ENCODE measurements around the gene CCN6.
"Not testable (repeated sequence)": the region's sequence is repeated elsewhere in the genome, so short reads cannot be mapped to it uniquely, and the experiment has no call there.

CCN6 gene

DNA sequence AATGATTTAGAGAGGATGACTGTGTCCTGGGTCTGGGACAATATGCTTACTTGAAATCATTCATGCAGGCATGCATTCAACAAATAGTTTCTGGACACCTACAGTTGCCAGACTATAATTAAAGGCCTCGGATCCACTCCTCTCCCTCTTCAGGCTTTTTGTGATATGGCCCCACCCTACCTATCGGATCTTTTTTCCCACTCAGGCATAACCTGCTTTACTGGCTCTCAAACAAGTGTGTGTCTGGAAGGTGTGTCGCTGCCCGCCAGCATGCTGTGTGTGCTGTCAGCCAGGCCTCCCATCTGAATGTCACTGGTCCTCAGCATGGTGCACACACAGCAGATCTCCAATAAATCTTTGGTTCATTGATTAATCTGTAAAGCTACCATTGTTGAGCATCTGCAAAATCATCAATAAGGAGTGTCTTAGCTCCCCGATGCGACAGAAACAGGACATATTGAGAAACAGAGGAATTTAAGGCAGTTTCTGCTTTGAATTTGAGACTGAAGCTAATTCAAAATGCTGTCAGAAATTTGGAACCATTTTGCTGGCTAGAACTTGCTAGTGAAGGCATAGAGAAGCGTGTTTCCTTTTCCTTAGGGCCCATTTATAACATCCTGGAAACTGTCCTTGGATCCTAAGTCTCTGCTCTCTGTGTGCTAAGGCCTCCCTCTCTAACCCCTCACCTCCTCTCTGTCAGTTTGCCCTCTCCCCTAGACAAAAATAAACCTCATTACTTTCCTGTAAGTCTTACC, 23.5 kb upstream of the CCN6 start:
- DNase-seq, result no peak

DNA sequence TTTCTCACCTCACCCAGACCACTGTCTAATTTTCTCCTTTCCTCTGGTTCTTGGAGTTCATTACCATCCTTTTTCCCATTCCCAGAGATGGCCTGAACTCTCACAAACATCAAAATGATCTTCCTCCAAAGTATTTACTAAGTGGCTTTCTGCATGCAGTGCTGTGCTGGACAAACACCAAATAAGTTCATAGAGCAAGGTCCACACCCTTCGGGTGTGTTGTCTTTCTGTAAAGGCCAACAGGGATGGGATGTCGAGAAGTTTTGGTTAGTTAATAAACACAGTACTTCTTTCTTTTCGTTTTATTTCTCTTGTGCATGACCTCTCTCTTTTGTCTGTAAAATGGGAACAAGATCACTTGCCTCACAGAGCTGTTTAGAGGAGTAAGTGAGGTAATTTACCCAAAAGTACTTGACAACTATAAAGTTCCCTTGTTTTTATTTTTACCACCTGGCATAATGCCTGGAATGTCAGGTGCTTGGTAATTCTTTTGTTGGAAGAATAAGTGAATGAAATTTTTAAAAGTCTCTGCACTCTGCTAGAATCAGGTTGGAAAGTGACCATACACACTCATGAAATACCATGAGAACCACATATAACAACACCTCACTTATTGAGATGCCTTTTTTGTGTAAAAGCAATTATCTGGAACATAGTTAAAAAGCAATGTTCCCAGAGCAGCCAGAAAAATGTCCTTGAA, 22.8 kb upstream of the CCN6 start:
- DNase-seq, result no peak

DNA sequence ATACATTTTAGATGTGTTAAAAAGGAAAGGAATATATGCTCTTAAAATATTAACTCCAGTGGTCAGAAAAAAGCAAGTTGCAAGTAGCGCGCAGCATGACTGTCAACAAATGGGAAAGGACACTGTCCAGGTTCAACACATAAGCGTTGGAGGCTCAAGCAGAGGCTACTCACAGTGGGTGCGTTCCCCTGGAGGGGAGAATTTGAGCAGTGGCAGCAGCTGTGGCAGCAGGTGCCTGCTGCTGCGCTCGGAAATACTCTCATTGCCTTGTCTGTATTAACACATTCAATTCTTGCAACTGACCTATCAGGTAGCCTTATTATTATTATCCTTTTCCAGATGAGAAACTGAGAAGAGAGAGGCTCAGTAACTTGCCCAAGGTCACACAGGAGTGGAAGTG, 21.9 kb upstream of the CCN6 start:
- DNase-seq, result no peak

DNA sequence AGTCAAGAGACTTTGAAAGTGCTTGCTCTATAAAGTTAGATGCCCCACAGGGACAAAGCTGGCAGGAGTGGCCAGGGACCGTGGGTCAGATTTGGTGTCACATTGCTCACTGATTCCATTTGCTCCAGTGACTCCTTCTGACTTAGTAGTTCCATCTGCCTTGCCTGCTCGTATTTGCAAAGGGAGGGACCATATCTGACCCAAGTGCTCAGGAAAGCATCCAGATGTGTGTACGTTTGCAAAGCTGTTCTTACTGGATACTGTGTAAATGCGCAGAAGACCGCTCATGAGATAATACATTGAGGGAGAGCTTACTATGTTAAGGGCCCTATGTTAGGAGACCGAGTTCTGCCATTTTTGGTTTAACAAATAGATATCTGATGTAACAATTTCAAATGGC, 21.2 kb upstream of the CCN6 start:
- DNase-seq, result no peak

DNA sequence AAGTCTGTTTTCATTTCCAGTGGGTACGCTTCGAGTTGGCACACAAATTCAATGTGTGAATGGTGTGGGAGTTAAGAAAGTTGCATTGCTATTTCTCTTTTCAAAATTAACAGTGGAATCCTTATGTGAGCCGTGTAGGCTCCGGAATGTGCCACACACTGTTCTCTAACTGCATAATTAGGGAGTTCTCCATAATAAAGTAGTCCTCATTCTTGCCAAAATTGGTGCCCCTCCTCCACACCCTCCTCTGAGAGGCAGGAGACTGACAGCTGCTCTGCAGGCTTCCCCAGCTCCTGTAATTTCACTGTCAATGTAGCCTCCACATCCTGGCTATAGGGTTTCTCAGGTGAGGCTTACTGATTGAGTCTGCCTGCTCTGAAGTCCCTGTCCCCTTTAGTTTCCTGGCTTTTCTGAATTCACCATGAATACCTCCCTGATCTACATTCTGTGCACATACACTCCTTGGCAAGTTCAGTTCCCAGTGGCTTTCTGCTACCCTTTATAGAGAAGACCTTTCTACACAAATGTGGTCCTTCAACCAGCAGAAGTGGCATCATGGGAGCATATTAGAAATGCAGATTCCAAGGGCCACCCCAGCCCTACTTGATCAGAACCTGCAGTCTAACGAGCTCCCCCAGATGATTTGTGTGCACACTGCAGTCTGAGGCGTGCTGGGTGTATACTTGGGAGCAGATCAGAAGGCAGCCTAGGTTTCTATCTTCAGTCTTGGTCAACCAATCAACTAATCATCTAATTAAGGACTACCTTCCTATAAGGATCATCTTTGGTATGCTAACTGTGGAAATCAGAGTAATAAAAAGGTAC, 19.9 kb upstream of the CCN6 start:
- DNase-seq, result no peak

DNA sequence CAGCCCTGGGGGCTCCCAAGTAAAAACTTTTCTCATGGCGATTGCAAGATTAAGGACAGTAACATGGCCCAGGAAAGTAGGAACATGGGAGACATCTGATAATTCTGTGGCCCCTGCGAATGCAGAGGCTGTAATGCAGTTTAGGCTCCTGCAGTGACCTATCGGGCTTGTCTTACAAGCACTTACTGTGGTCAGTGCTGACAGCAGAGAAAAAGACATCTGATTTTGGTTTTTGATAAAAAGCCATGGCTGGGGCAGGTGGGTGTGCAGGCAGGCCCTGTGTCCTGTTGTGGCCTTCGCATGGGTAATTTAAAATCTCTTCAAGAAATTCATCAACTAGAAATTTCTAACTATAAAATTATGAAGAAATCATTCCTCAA, 19.3 kb upstream of the CCN6 start:
- DNase-seq, result no peak

DNA sequence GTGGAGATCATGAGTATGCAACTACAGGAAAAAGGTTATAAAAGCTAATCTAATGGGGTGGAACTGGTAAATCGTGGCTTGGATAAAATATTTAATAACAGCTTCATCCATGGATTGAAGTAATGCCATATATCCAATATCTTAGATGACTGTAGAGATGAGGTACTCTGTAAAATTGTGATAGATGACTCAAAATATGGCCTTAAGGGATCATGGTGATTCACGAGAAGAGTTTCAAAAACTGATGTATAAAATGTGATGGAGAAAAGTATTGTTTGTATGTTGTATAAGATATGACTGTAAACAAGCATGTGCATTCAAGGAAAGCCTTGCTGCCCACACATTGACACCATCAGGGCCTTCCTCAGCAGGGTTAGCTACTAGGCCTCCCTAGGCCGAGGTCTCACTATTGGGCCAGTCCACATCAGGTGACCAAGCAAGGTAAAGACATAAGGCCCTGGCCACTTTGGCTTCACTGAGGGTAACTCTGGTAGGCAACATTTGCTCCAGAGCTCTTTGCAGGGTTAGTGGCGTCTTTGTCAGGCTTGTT, 17.7 kb upstream of the CCN6 start:
- DNase-seq, result no peak

DNA sequence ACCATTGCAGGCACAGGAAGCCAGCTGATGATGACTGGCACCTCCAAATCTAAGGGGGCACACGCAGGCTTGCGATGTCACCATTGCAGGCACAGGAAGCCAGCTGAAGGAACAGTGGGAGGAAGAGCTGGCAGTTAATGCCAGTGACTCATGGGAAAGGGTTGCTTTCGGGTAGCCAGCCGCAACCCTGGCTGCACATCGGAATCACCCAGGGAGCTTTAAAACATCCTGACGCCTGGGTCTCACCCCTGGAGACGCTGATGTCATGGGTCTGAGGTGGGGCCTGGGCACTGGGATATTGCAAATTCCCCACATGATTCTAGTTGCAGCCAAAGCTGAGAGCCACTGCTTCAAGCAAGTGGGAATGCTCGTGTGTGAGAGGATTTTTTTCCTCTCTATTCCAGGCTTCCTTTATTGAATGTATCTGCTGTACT, 16.1 kb upstream of the CCN6 start:
- peak; percentile 64 to 75 for DNase-seq

DNA sequence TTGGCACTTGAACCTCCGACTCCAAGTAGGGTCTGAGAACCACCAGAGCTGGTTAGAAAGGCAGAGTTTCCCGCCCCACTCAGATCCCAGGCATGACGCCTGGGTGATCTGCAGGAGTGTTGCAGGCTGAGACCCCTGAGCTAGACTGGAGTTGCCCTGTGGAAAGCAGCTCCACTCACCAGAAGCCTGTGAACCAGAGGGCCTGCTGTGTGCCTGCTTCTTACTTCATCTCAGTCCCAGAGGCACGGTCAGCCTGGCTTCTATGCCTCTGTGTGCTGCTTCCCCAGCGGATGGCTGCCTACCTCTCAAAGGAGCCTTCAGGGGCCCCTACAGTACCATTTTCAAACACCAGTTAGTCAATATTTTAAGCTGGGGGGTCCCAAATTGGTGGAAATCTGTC, 15.6 kb upstream of the CCN6 start:
- DNase-seq, result no peak

DNA sequence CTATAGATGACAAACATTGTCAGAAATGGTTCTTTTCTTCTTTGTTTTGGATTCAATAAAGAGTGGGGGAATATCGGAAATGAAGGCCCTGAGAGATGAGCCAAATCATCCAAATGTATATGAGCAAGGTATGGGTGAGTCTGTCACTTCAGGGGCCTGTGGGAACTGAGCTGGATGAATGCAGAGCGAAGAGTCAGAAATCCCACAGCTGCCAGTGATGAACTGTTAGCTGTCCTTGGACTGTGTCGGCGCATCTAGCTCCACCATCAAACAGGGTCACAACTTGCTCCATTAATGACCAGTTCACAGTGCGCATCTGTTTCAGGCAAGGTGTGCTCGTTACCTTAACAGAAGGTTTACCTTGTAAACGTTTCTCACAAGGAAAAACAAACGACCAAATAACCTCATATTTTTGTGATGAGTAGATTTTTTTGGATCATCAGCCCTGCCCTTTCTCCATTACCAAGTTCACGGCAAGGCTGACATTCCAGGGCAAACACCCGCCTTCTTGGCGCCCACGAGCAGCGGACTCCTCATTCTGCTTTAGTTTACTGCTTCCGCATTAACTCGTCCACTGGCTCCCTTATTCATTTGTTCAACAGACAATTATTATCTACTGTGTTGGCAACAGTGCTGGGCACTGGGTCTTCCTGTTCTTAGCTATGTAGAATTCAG, 15.0 kb upstream of the CCN6 start:
- no peak for DNase-seq

DNA sequence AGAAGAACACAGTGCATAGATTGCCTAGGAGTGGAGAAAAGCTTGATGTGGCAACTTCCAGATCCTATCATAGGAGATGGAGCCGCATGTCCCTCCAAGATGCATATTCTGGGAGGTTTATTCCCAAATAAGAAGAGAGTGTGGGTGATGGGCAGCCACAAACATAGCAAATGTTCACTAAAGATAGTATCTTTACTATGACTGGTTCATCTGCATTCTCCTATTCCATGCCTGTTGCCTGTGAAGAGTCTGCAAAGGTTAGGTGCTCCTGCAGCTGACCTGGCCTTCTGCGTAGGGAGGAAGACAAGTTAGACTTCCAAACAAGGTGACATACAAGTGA, 14.5 kb upstream of the CCN6 start:
- DNase-seq, result no peak

DNA sequence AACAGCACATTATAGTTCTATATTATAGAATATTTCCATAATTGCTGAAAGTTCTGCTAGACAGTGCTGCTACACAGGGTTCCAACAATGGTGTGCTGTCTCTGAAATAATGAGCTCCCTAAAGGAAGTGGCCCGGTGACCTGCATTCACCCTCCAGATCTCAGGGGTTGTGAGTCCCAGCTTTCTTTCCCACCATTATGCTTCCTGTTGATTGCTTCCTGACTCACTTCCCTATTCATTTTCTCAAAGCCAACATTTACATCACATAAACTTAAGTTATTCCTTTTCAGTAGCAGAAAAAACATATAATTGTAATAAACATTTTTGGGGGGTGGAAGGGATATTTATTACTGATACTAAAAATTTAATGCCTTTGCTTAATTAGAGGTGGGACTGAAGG, 12.9 kb upstream of the CCN6 start:
- DNase-seq, result peak; percentile 11 to 23

DNA sequence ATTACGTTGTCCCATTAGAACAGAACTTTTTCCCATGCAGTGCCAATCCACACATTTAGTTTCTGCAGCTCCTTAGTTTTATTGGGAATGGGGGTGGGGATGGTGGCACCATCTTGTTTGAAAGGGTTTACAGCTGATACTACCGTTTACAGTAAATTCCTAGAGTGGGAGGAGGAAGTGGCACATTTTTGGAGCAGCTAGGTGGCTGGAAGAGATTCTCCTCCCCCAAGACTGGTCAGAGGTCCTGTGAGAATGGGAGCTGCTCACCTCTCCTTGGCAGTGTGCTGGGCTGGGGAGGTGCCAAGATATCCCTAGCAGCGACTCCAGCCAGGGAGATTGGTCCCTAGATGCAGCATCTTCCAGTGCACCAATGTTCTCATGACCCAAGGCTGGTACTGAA, 12.4 kb upstream of the CCN6 start:
- no peak for DNase-seq

DNA sequence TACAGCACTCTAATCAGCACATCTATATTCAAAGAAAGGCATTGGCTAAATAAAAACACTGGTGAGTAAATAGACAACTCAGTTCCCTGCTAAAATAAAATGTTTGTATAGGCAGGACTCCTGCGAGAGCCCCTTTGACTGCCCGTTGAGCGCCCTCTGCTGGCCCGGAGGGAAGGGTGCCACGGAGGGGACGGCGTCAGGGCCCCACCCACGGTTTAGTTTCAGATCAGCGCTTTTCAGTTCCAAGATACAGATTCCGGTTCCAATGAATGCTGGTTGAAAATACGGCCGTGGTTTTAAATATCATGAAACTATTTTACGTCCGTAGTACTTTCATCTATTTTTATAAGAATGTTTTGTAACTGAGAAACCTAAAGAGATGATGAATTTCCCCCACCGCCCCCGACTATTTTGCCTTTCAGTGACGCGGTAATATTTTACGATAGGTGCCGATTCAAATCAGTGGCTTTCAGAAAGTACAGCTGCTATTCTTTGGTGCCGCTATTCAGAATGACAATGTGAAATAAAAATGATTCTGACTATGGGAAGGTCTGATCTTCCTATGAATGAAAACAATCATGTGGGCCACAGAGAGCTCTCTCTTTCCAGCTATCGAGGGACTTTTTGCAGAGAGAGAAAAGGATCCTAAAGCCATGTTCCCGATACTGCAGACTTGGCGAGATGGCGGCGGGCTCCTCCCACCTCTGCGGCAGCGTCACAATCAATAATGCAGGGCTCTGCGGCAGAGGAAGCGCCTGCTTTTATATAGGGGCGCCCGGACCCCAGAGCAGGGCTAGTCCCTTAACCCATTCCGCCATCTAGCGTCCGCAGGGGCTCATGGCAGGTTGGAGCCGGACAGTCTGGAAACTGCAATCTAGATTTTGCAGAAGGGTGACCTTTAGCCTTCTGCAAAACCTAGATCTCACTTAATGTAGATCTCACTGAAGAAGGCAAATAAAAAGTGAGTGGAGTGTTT, 10.6 kb upstream of the CCN6 start:
- peak; percentile 90 to 92 for DNase-seq

DNA sequence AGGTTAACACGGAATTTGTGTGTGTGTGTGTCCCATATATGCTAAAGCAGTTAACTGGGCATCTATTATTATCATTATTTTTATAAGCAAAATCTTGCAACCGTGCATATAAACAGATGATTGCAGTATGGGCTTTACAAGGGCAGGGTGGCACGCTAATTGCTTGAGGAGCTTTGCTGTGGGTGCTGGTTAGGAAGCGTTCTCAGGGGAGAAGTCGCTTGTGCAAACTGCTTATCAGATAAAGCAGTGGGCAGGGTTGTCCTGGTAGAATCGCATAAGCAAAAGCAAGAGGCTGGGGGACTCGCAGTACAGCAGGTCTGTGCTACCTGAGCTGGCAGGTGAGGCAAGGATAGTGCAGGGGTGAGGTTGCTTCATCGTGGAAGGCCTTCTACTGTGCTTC, 9.7 kb upstream of the CCN6 start:
- DNase-seq, result no peak

DNA sequence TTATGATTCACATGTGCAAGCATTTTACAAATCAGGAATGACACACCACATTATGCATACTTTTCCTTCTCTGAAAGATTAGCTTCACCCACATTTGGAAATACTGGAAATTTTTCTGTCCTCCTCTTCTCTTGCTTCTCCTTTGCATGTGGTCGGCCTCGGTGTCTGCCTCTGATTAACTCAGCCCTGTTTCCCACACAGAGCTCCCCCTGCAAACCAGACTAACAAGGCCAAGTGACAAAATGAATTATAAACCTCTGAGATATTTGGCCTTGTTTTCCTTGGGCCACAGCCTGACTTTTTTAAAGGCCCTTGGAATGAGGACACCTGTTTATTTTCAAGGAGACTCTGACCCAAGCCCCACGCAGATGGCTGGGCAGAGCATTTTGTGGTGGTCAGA, 9.0 kb upstream of the CCN6 start:
- DNase-seq, result peak in 1 of 2 donors; percentile 11

DNA sequence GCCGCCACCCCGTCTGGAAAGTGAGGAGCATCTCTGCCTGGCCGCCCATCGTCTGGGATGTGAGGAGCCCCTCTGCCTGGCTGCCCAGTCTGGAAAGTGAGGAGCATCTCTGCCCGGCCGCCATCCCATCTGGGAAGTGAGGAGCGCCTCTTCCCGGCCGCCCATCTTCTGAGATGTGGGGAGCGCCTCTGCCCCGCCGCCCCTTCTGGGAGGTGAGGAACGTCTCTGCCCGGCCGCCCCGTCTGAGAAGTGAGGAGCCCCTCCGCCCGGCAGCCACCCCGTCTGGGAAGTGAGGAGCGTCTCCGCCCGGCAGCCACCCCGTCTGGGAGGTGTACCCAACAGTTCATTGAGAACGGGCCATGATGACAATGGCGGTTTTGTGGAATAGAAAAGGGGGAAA, 6.4 kb upstream of the CCN6 start:
- DNase-seq, result not testable (repeated sequence)

DNA sequence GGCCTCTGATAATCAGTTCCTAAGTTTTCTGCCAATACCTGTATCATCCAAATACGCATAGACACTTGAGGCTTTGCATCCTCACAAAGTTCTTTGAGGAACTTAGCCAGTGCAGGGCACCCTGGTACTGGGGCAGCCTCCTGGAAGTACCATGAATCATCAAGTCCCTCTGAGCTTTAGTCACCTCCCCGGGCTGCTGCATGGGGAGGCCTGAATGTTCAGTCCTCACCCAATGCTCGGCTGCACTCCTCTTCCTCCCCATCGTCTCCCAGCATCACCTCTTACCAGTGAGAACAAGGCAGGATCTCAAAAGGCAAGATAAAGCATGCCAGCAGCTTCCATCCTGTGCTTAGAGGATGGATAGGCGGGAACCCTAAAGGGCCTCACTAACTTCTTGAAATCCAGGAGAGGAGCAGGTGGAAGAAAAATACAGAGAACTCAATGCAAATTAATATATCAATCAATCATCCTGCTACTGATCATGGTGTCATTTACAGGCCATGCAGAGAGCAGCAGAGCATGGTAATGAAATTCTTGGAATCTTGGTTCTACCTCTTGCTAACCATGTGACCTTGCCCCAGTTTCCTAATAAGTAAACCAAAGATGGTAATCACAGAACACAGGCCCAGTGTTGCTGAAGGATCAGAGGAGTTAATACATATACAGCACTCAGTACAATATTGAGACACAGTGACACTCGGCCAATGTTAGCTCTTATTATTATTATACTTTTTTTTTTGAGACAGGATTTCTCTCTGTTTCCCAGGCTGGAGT, 4.7 kb upstream of the CCN6 start:
- peak in 1 of 2 donors; percentile 14 for DNase-seq

DNA sequence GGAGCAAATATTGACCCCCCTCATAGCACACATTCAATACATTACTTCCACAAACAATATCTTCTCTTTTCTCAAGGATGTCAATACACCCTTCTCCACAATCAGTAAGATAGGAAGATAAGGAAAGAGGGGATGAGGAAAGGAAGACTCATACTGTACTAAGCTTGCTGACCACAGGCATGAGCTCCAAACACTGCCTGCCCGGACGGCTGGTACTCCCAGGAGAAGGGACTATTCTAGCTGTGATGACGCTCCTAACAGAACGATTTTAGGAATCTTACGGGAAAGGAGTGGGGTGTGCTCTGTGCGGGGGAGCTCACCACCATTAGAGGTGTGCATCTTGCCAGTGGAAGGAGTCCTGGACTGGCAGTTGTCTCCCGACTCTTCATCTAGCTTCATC, 3.9 kb upstream of the CCN6 start:
- DNase-seq, result no peak

DNA sequence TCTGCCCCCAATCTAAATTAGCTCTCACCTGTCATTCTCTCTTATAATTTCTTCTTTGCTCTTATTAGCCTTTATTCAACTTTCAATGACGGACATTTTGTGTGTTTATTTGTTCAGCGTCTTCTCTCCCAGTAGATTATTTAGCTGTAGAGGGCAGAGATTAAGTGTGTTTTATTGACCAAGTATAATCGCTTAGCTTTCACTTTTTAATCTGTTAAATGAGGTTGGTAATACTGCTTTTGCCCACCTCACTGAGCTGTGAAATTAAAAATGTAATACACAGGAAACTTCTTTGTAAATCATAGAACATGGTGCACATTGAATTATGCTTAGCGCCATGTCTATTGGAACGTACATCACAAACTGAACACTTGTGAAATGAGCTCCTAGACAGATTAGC, 3.5 kb upstream of the CCN6 start:
- DNase-seq, result no peak

DNA sequence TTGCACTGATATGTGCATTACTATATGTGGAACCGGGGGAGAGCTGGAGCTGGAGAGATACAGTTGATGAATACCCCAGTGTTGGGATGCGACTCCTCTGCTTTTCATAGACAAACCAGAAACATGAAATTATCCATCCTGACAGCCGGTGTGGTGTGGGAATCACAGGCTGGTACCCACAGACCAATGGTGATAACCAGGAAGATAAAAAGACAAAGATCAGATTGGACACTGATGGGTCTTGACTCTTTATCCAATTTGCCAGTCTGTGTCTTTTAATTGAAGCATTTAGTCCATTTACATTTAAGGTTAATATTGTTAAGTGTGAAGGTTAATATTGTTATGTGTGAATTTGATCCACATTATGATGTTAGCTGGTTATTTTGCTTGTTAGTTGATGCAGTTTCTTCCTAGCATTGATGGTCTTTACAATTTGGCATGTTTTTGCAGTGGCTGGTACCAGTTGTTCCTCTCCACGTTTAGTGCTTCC, 2.6 kb upstream of the CCN6 start:
- not testable (repeated sequence) for DNase-seq
